ENCODE results near the gene PAM16.

The PAM16 gene

GRCh38 chr16:4297480-4297879, 53.6 kb downstream of the PAM16 start:
- no peak for TF ChIP-seq CTCF (IDR thresholded peaks at IDR 0.05)
- no peak overlapping the region for H3K27ac Mint-ChIP-seq
- H3K4me3 Mint-ChIP-seq, result peak overlapping the region; percentile 5
- H3K36me3 Mint-ChIP-seq (ENCODE audit: low read depth), result peaks cover 13% of the 10 kb centered on the region
- peaks cover 3% of the 10 kb centered on the region for H3K27me3 Mint-ChIP-seq (ENCODE audit: low read depth, poor library complexity)
- H3K4me1 Mint-ChIP-seq, result peaks cover 51% of the 10 kb centered on the region
- DNase-seq, result no peak
- no peaks in the 10 kb centered on the region for H3K9me3 Mint-ChIP-seq

GRCh38 chr16:4295581-4295980, 55.5 kb downstream of the PAM16 start:
- DNase-seq, result no peak
- no peak overlapping the region for H3K27ac Mint-ChIP-seq
- TF ChIP-seq CTCF (IDR thresholded peaks at IDR 0.05), result no peak
- peaks cover 69% of the 10 kb centered on the region for H3K4me1 Mint-ChIP-seq
- H3K27me3 Mint-ChIP-seq (ENCODE audit: low read depth, poor library complexity), result peaks cover 3% of the 10 kb centered on the region
- no peak overlapping the region for H3K4me3 Mint-ChIP-seq
- no peaks in the 10 kb centered on the region for H3K9me3 Mint-ChIP-seq
- H3K36me3 Mint-ChIP-seq (ENCODE audit: low read depth), result peaks cover 4% of the 10 kb centered on the region

DNA sequence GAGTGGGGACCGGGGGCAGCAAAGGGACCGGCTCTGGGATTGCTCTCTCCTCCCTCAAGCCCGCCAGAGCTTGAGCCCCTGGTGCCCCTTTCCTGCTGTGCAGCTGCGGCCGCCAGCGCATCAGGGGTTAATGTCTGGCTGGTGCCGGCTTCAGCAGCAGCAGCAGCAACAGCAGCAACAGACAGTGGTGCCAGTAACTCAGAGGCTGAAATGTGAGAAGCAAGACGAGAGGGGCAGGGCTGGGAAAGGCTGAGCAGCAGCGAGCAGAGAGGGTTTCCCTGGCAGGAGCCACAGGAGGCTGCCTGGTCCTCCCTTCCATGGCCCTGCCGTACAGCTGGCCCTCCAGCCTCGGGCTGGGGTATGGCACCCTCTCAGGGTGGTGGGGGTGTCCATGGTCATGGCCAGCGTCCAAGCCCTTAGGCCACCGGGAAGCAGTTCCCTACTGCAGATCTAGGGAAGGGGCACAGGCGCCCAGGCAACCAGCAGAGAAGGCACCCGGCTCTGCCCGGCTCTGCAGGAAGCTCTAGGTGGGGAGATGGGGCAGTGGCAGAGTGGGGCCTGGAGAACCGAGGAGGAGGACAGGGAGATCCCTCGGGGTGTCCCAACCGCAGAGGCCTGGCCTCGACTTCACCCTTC, 57.2 kb downstream of the PAM16 start:
- Mint-ChIP-seq H3K36me3 (ENCODE audit: low read depth) (no peaks in the 10 kb centered on the region), H3K4me1 (peaks cover 69% of the 10 kb centered on the region), H3K4me3 (peak overlapping the region; percentile 73), H3K9me3 (no peaks in the 10 kb centered on the region), H3K27me3 (ENCODE audit: low read depth, poor library complexity) (peaks cover 3% of the 10 kb centered on the region), H3K27ac (peak overlapping the region; percentile 96)
- TF ChIP-seq CTCF (IDR thresholded peaks at IDR 0.05), result no peak
- peak; percentile 81 for DNase-seq

- no peak for TF ChIP-seq CTCF (IDR thresholded peaks at IDR 0.05)
- no peak for DNase-seq
- peak overlapping the region; percentile 73 for H3K4me3 Mint-ChIP-seq
- peaks cover 3% of the 10 kb centered on the region for H3K27me3 Mint-ChIP-seq (ENCODE audit: low read depth, poor library complexity)
- H3K27ac Mint-ChIP-seq, result peak overlapping the region; percentile 96
- H3K36me3 Mint-ChIP-seq (ENCODE audit: low read depth), result no peaks in the 10 kb centered on the region
- H3K9me3 Mint-ChIP-seq, result no peaks in the 10 kb centered on the region
- peaks cover 72% of the 10 kb centered on the region for H3K4me1 Mint-ChIP-seq
These were observed 57.9 kb downstream of the PAM16 start for GRCh38 chr16:4293181-4293716.

DNA sequence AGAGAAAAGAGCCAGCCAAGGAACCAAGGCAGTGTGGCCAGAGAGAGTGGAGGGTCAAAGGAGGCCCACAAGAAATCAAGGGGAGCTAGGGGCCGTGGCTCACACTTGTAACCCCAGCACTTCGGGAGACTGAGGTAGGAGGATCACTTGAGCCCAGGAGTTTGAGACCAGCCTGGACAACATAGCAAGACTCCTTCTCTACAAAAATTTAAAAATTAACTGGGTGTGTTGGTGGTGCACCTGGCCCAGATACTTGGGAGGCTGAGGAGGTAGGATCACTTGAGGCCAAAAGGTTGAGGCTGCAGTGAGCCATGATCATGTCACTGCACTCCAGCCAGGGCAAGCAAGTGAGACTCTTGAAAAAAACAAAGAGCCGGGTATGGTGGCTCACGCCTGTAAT, 59.4 kb downstream of the PAM16 start:
- Mint-ChIP-seq H3K36me3 (ENCODE audit: low read depth) (no peaks in the 10 kb centered on the region), H3K27ac (peak overlapping the region; percentile 95), H3K4me3 (no peak overlapping the region), H3K4me1 (peaks cover 70% of the 10 kb centered on the region), H3K27me3 (ENCODE audit: low read depth, poor library complexity) (peaks cover 3% of the 10 kb centered on the region), H3K9me3 (no peaks in the 10 kb centered on the region)
- TF ChIP-seq CTCF (IDR thresholded peaks at IDR 0.05), result no peak
- DNase-seq, result no peak

Measured in nephron progenitor cell (in vitro differentiated cells).